Astrocyte of the spinal cord (primary cell): ENCODE results near the gene CRACDL.
A peak's percentile ranks its signal among the peaks of the same experiment; 100 is the strongest.

Source experiments
- DNase-seq: peaks from one replicate; pipeline ENCODE4 v3.0.0; 2011; ENCODE audit warnings: low read depth, low spot score
- H3K4me3 ChIP-seq: 2 replicates; pipeline ENCODE4 v1.5.1; 2011; ENCODE audit warnings: low read depth, mild to moderate bottlenecking, low read length, moderate library complexity
- in situ Hi-C: cut with HindIII; loops from 2 replicates; pipeline ENCODE4 v1.10.0; 2017; ENCODE audit warnings: low sequenced_read_pairs
- TF ChIP-seq, protein P1 (sequence below): IDR thresholded peaks from 2 replicates; pipeline ENCODE4 v1.5.1; 2012; ENCODE audit warnings: low read depth, mild to moderate bottlenecking, low read length, inconsistent platforms

Gene CRACDL

DNA sequence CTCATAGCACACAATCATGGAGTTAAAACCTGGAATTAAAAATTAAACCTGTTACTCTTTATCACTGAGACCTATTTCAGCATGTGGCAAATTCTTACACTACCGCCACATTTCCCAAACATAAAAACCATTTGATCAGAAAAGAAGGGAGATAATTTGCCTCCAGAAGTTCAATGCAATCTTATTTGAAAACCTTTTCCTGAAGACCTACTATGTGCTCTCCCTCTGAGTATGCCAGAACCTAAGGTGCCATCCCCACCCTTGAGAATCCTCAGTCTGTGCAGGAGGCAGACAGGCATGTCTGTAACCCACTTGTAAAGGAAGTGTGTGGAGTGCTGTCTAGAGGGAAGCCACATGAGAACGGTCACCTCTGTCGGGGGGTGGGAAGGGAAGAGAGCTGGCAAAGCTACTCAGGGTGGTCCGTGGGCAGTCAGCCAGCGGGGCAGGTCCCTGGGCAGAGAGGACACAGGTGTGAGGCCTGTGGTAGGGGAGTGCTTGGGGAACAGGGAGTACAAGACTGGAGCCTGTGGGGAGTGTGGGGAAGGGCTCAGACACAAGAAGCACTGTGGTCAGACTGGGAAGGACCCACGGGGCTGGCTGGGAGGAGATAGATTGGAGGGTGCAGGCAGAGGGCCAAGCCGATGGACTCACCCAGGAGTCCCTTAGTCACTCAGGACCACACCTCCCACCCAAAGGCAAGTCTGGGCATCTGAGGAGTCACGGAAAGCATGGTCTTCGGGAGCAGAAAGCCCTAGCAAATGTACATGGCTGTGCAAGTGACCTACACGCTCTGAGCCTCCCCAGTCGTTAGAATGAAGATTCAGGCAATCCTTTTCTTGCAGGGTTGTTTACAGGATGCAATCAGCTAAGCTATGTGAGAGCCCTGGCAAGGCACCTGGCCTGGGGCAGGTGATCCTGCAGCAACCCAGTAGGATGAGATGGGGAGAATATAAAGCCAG is 22.8 kb downstream of the CRACDL start:
- DNase-seq: peak; percentile 50
- in situ Hi-C loops: no loop called here
- no peak overlapping the region for H3K4me3 ChIP-seq
- TF ChIP-seq, protein P1, sequence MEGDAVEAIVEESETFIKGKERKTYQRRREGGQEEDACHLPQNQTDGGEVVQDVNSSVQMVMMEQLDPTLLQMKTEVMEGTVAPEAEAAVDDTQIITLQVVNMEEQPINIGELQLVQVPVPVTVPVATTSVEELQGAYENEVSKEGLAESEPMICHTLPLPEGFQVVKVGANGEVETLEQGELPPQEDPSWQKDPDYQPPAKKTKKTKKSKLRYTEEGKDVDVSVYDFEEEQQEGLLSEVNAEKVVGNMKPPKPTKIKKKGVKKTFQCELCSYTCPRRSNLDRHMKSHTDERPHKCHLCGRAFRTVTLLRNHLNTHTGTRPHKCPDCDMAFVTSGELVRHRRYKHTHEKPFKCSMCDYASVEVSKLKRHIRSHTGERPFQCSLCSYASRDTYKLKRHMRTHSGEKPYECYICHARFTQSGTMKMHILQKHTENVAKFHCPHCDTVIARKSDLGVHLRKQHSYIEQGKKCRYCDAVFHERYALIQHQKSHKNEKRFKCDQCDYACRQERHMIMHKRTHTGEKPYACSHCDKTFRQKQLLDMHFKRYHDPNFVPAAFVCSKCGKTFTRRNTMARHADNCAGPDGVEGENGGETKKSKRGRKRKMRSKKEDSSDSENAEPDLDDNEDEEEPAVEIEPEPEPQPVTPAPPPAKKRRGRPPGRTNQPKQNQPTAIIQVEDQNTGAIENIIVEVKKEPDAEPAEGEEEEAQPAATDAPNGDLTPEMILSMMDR: no peak

DNA sequence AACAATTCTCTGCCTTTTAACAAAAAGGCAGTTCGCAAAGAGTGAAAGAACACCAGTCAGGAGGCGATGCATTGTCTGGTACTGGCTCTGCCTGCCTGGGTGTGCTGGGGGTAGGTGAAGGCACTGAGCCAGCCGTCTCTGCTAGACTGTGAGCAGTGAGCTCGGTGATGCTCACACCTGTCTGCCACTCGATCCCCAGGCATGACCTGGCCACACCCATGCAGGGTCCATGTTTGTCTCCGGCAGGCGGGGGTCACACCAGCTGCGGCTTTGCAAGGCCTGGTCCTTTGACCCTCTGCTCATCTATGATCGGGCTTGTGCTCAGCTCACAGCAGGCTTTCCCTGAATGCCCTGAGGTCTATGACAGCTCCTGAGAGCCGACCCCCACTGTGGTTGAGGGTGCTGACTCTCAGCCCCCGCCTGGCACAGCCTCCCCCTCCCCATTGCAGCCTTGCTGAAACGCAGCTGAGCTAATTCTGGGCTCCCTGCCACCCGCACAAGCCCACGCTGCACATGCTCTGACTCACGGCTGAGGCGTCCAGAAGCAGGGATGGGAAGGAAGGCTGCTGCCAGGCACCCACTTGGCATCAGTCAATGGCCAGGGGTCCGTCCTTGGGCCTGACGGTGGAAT is 23.7 kb downstream of the CRACDL start:
- peak; percentile 90 for DNase-seq
- in situ Hi-C loops: no loop called here
- TF ChIP-seq, protein P1: no peak
- no peak overlapping the region for H3K4me3 ChIP-seq

DNA sequence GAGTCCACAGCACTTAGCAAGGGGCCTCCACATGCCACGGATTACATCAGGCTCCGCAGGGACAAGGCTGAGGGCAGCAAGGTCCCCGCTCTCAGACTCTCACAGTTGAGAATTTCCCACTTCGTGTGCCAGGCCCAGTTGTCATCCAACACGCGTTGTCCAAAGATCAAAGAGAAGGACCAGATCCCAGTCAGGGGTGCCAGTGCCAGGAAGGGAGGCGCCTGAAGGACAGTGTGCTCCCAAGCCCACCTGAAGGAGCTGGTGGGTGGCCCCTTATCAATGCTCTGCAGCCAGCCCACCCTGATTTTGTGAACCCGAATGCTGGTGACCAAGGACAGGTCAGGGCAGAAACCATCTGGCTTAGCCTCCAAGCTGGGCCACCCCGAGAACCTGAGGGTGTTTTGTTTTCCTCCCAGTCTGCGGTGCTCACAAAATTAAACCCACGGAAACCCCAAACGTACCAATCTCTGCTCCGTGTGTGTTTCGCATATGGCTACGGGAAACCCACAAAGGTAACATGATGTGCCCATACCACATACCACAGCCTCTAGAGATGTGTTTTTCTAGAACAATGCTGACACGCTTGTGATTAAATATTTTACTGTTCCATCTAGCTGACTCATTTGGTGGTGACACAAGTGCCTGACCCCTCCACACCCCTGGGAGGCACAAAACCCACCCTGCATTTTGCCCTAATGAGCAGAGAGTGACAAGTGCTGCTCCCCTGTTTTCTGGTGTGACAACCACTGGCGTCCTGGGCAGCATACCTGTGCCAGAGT is 24.5 kb downstream of the CRACDL start:
- DNase-seq: peak; percentile 41
- TF ChIP-seq, protein P1: no peak
- in situ Hi-C loops: no loop called here
- no peak overlapping the region for H3K4me3 ChIP-seq

DNA sequence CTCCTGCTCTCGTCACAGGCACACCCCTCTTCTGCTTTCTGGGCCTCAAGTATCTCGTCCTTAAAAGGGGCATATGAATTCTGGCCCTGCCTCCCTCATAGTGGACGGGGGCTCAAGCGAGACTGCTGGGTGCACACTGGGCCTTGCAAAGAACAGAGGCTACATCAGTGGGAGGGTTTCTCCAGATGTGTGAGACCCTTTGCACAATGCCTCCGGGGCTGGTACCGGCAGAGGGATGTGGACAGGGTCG is 25.0 kb downstream of the CRACDL start:
- in situ Hi-C loops: no loop called here
- no peak for DNase-seq
- H3K4me3 ChIP-seq: no peak overlapping the region
- TF ChIP-seq, protein P1: no peak

DNA sequence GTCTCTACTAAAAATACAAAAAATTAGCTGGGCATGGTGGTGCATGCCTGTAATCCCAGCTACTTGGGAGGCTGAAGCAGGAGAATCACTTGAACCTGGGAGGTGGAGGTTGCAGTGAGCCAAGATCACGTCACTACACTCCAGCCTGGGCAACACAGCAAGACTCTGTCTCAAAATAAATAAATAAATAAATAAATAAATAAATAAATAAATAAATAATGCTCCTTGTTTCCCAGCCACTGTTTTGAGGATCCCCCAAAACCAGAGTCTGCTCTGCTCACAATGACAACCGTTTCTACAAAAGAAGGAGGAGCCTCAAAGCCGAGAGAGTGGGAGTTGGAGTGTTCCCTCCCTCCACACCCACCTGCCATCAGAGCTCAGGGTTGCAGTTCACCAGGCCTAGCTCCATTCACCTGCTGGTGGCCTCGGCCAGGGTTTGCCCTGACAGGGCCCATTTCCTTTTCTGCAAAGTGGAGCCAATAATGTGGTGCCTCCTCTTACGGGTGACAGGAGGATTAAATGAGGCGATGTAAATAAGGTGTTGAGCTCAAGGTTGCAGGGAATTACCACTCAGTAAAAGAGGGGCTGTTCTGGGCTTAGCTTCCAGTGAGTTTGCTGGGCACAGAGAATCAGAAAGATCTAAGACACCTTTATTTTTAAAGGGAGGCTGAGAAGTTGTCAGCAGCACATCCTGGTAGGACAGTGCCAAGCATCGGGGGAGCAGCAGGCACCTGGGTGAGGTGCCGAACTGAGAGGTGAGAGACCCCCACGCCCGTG is 25.5 kb downstream of the CRACDL start:
- H3K4me3 ChIP-seq: no peak overlapping the region
- DNase-seq: no peak
- TF ChIP-seq, protein P1: no peak
- in situ Hi-C loops: no loop called here
